Hindlimb muscle (tissue), 1 donor: ENCODE data around the gene DYNLL1. TPM values are rescaled to one million over a fixed set of nuclear protein-coding genes. Genes with fewer than 3 reads are reported as not detected.
"Not testable (repeated sequence)": the region's sequence is repeated elsewhere in the genome, so short reads cannot be mapped to it uniquely, and the experiment has no call there.

Source experiments
- DNase-seq: peaks from one replicate; pipeline ENCODE4 v3.0.0-alpha.2; 2013
- polyA plus RNA-seq: library from polyadenylated mRNA; unstranded; fragments of 120-200 nt; gene quantifications from one replicate; pipeline ENCODE4 v1.2.1, GENCODE V29; 2013; ENCODE audit not compliant: insufficient read length

The DYNLL1 gene
- polyA plus RNA-seq: 286 TPM

DNA sequence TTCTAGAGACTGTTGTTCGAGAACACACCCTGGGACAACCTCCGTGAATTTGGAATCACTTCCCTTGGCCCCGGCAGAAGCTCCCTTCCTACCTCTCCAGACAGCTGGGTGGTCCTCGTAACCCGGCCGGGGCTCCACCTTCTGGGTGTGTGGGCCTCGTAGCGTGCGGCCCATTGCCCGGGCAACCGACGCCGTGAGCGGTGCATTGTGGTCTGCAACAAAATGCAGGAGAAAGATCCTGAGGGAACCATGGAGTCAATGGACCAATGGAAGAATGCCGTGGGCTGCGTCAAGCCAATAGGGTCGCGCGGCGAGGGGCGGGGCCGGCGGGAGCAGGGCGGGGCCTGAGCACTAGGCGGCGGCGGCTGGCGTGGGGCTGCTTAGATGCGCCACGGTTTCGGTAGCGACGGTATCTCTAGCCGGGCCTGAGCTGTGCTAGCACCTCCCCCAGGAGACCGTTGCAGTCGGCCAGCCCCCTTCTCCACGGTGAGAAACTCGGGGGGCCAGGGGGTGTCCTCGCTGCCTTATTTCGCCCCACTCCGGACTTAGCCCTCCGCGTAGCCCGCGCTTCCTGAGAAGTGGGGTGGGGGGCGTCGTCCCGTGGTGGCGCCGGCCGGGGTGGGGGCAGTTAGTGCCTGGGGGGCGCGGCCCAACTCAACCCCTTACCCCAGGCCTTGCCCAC is at the start of gene DYNLL1:
TSS of gene DYNLL1 (plus strand) at position 383 of the 682 bp plus-strand sequence. CDS start 309 bp downstream, outside the sequence.
- peak; percentile 94 for DNase-seq

GRCh38 chr12:120446844-120447178 is 49.1 kb upstream of the DYNLL1 start:
- DNase-seq: not testable (repeated sequence)

DNA sequence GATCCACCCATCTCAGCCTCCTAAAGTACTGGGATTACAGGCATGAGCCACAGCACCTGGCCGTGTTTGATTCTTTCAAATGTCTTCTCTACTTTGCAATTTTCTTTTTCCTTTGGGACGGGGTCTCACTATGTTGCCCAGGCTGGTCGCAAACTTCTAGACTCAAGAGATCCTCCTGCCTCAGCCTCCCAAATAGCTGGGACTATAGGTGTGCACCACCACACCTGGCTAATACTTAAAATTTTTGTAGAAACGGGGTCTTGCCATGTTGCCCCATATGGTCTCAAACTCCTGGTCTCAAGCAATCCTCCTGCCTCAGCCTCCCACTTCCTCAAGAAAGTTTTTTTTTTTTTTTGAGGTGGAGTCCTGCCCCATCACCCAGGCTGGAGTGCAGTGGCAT is 47.9 kb upstream of the DYNLL1 start:
- DNase-seq: no peak

DNA sequence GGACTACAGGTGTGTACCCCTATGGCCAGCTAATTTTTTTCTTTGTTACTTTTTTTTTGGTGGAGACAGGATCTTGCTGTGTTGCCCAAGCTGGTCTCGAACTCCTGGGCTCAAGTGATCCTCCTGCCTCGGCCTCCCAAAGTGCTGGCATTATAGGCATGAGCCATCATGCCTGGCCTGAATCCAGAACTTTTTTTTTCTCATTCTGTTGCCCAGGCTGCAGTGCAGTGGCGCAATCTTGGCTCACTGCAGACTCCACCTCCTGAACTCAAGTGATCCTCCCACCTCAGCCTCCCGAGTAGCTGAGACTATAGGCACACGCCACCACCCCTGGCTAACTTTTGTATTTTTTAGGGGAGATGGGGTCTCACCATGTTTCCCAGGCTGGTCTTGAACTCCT is 43.4 kb upstream of the DYNLL1 start:
- DNase-seq: not testable (repeated sequence)

GRCh38 chr12:120453060-120453750 is 42.7 kb upstream of the DYNLL1 start:
- no peak for DNase-seq

GRCh38 chr12:120453977-120454376 is 41.9 kb upstream of the DYNLL1 start:
- no peak for DNase-seq

DNA sequence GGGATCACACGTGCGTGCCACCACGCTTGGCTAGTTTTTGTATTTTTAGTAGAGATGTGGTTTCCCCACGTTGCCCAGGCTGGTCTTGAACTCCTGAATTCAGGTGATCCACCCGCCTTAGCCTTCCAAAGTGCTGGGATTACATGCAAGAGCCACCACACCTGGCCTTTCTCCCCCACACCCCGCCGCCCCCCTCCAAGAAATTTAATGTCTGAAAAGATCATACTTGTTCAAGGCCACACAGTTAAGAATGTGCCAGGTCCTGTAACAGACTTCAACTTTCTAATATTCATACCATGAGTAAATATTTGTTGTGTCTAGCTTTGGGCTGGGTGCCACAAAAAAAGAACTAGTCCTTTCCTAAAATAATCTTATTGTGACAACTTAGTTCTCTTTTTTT is 40.6 kb upstream of the DYNLL1 start:
- no peak for DNase-seq

DNA sequence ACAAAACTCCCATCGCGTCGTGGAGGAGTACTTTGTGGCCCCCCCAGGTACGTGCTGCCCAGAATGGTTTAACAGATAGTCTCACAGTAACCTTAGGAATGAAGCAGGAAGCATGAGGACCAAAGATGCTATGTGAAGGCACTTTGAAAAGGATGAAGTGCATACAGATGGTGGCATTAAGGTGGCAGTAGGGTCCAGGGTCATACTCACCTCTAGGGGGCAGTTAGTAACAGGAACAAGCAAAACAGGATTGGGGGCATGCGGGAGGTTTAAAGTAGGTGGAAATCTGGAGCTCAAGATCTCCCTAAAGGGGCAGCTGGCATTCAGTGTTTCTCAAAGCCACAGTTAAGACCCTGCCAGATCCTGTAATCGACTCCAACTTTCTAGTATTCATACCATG is 38.8 kb upstream of the DYNLL1 start:
- DNase-seq: no peak

DNA sequence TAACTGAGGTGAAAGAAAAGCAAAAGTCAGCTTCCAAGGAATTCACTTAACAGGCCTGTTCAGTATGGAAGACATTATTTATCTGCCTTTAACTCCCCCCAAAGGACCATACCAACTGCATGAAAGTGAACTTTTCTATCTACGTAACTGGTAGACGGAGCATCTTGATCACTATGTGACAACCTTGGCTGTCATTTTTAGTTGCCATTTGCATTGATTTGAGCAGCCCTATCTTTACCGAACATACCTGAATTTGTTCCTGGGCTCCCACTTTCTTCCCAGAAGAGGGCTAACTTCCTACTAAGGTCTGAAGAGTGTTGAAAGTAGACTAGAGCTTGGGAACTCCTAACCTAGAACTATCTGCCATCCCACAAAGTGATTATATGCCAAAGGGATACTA is 35.8 kb upstream of the DYNLL1 start:
- no peak for DNase-seq

DNA sequence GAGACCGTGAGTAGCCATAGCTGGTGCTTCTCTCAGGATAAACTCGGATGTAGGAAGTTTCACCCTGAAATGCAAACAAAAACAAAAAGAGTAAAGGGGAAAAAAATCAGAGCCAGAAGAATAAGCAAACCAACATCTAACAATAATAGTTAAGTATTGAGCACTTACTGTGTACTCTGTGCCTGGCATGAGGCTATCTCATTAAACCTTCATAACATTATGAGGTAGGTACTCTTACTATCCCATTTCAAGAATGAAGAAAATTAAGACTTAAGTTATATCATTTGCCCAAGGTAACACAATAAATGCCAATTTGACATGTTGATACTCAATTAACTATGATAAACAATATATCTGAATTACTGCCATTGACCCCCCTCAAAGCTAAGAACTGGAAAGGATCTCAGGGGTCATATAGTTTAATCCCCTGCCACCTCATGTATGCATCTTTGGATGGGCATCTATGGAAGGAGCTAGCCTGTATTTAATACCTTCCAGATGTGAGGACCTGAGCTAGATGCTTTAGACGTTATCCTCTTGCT is 33.7 kb upstream of the DYNLL1 start:
- DNase-seq: no peak

- no peak for DNase-seq
Measured at GRCh38 chr12:120463712-120464111, 32.2 kb upstream of the DYNLL1 start.

- no peak for DNase-seq
Measured at GRCh38 chr12:120465756-120466155, 30.2 kb upstream of the DYNLL1 start.

GRCh38 chr12:120466560-120467315 is 29.2 kb upstream of the DYNLL1 start:
- DNase-seq: peak; percentile 39

- no peak for DNase-seq
Measured at GRCh38 chr12:120467439-120467838, 28.5 kb upstream of the DYNLL1 start.

- DNase-seq: no peak
Measured at GRCh38 chr12:120468325-120468820, 27.5 kb upstream of the DYNLL1 start.

DNA sequence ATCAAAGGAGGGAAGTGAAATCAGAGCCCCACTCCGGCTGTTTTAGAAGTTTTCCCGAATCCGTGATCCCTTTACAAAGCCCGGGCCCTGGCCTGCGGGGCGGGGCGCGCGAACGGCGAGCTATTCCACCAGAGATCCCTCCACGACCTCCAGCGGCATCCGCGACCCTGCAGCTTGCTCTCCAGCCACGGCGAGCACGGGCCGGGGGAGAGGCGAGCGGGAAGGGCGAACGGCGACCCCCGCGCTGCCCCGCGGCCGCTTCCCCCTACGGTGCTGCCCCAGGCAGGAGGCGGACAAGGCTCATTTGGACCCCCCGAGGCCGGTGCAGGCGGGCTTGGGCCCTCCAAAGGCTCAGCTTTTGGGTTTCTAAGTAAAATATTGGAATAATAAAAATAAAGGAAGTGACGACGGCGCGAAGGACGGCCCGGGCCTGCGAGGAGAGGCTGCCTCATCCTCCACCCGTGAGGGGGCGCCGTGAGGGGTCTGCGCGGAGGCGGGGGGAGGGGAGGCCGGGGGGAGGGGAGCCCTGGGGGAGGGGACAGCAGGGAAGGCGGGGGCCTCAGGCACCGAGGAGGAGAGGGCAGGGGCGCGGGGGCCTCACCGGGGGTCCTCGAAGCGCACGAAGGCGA is 27.0 kb upstream of the DYNLL1 start:
- DNase-seq: peak; percentile 63

- peak; percentile 99 for DNase-seq
Measured at GRCh38 chr12:120469450-120470149, 26.3 kb upstream of the DYNLL1 start, which contains the start of gene SRSF9. TSS of gene SRSF9 (minus strand) at chr12:120469748. CDS start at chr12:120469609, 139 bp downstream.

GRCh38 chr12:120470150-120470784 is 25.6 kb upstream of the DYNLL1 start:
- peak; percentile 32 for DNase-seq

DNA sequence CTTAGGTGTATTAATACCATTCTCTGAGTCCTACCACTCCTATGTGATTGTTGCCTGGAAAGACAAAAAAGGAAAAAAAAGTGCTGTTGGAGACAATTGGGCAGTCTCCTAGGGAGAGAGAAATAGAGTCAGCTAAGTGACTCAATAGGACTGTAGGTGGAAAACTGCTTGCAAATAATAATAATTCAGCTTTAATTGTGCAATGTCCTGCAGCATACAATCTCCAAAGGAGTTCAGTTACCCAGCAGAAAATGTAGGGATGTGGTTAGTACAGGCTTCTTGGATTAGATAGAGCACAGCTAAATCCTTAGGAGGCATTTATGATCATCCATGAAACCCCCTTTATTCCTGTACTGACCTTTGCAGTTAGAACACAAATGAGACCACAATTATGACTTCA is 23.4 kb upstream of the DYNLL1 start:
- no peak for DNase-seq

GRCh38 chr12:120473807-120474615 is 21.9 kb upstream of the DYNLL1 start:
- DNase-seq: no peak

DNA sequence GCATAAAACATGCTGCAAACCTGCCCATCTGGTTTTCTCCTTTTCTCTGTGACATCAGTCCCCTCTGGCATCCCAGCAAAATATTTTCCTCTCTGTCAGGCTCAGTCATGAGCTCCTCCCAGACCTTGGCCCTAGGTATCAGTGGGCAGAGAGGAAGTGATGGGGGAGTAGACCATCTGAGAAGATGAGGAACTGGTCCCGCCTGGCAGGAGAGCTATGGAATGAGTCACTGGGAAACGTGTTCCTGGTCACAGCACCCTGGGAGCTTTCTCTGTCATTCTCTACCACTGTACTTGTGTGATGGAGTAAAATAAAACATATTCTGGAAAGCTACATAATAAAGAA is 21.3 kb upstream of the DYNLL1 start:
- peak; percentile 38 for DNase-seq
